Raji (cell line): ENCODE measurements around the gene DGKB.

ENCODE experiments used
- POLR2A ChIP-seq: IDR thresholded peaks from 2 replicates; pipeline ENCODE4 v1.6.1; 2011; ENCODE audit warnings: low read depth, low read length, control low read depth; ENCODE audit not compliant: insufficient read depth

Gene DGKB

GRCh38 chr7:14376711-14377110, 525.8 kb downstream of the DGKB start:
- TF ChIP-seq POLR2A = no peak

- no peak for TF ChIP-seq POLR2A
These were observed 526.6 kb downstream of the DGKB start for GRCh38 chr7:14375998-14376397.

- no peak for TF ChIP-seq POLR2A
These were observed 528.2 kb downstream of the DGKB start for GRCh38 chr7:14374336-14374735.

- TF ChIP-seq POLR2A = no peak
These were observed 534.3 kb downstream of the DGKB start for GRCh38 chr7:14368285-14368684.

GRCh38 chr7:14351167-14351566, 551.4 kb downstream of the DGKB start:
- TF ChIP-seq POLR2A = no peak

- no peak for TF ChIP-seq POLR2A
These were observed 561.3 kb downstream of the DGKB start for GRCh38 chr7:14341200-14341775.

- no peak for TF ChIP-seq POLR2A
These were observed 562.0 kb downstream of the DGKB start for GRCh38 chr7:14340393-14341074.

- TF ChIP-seq POLR2A = no peak
These were observed 562.7 kb downstream of the DGKB start for GRCh38 chr7:14339861-14340260.

- TF ChIP-seq POLR2A = no peak
These were observed 566.3 kb downstream of the DGKB start for GRCh38 chr7:14336256-14336655.

- no peak for TF ChIP-seq POLR2A
These were observed 570.4 kb downstream of the DGKB start for GRCh38 chr7:14332155-14332554.

- TF ChIP-seq POLR2A = no peak
These were observed 577.8 kb downstream of the DGKB start for GRCh38 chr7:14324767-14325166.

GRCh38 chr7:14322724-14323123, 579.8 kb downstream of the DGKB start:
- TF ChIP-seq POLR2A = no peak

GRCh38 chr7:14321947-14322346, 580.6 kb downstream of the DGKB start:
- no peak for TF ChIP-seq POLR2A

- TF ChIP-seq POLR2A = no peak
These were observed 593.1 kb downstream of the DGKB start for GRCh38 chr7:14309432-14309831.

- TF ChIP-seq POLR2A = no peak
These were observed 597.2 kb downstream of the DGKB start for GRCh38 chr7:14305233-14305866.

- TF ChIP-seq POLR2A = no peak
These were observed 599.0 kb downstream of the DGKB start for GRCh38 chr7:14303536-14303935.
